ENCODE results near the gene MRPL38. TPM values are rescaled to one million over a fixed set of nuclear protein-coding genes. Genes with fewer than 3 reads are reported as not detected.

The MRPL38 gene
- total and polyA plus RNA-seq, 2 of the 8 experiments (the other 6 are each of a cell fraction or from before 2014, with no cell fraction given) = 78.4 to 125 TPM

DNA sequence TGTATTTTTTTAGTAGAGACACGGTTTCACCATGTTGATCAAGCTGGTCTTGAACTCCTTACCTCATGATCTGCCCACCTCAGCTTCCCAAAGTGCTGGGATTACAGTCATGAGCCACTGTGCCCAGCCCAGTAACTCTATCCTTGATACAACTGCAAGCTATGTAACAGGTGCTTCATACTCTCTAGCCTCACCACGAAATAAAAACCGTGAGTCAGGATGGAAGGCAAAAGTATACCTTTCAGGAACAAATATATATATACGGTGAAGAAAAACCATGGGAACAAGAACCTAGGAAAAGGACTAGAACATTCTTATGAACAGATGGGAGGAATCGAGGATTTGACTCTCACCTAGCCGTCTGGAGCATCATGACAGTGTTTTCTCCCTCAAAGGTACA lies 45.7 kb upstream of the MRPL38 start (continued):
- no peak for TF ChIP-seq JUN (IDR thresholded peaks at IDR 0.05; ENCODE audit: low read depth, low read length)
